Tibial artery (tissue), 4 donors: Measurements from ENCODE around the gene PROK2.
A peak's percentile ranks its signal among the peaks of the same experiment; 100 is the strongest.

Source experiments
- DNase-seq, 2 donors: peaks; one replicate each; pipeline ENCODE4 v3.0.0-alpha.2; 2019
- H3K27ac ChIP-seq, 2 donors: fragments of 200-600 bp; sonication (generic) in 1 of 2; 1 replicate in 1 of 2; 2 replicates in 1 of 2; pipeline ENCODE4 v1.5.1; 2018 to 2019; ENCODE audit warnings: mild to moderate bottlenecking in 1 of 2
- H3K27me3 ChIP-seq, 2 donors: fragments of 200-600 bp; sonication (generic) in 1 of 2; one replicate each; pipeline versions ENCODE4 v1.5.1 to v1.6.0; 2016 to 2019
- H3K36me3 ChIP-seq, 3 donors: fragments of 200-600 bp; sonication (generic) in 2 of 3; one replicate each; pipeline ENCODE4 v1.5.1; 2016 to 2019; ENCODE audit warnings: mild to moderate bottlenecking in 2 of 3
- H3K4me1 ChIP-seq, 4 donors: fragments of 200-600 bp; sonication (generic) in 2 of 4; 1 replicate in 3 of 4; 2 replicates in 1 of 4; pipeline ENCODE4 v1.5.1; 2016 to 2019
- H3K4me3 ChIP-seq, 2 donors: fragments of 200-600 bp; sonication (generic) in 1 of 2; 1 replicate in 1 of 2; 2 replicates in 1 of 2; pipeline ENCODE4 v1.5.1; 2018 to 2019; ENCODE audit warnings: mild to moderate bottlenecking in 2 of 2
- H3K9me3 ChIP-seq, 3 donors: fragments of 200-600 bp; sonication (generic) in 1 of 3; one replicate each; pipeline ENCODE4 v1.5.1; 2016 to 2019
- CTCF ChIP-seq, 2 experiments: fragments of 200-600 bp in 1 of 2; fragments of 450-650 bp in 1 of 2; IDR thresholded peaks; one replicate each; pipeline ENCODE4 v1.5.1; 2017 to 2019; ENCODE audit warnings: antibody characterized with exemption in 2 of 2, mild to moderate bottlenecking in 1 of 2, moderate library complexity in 1 of 2
- intact Hi-C: fragments of 100-400 bp; cut with DNase I; formaldehyde crosslinking; loops from one replicate; pipeline ENCODE4 v1.15.0; 2023; ENCODE audit warnings: low total_unique reads

PROK2 gene

GRCh38 chr3:71726146-71726545 lies 58.8 kb downstream of the PROK2 start:
- peak overlapping the region in 1 of 2 donors; percentile 76 for H3K27ac ChIP-seq

DNA sequence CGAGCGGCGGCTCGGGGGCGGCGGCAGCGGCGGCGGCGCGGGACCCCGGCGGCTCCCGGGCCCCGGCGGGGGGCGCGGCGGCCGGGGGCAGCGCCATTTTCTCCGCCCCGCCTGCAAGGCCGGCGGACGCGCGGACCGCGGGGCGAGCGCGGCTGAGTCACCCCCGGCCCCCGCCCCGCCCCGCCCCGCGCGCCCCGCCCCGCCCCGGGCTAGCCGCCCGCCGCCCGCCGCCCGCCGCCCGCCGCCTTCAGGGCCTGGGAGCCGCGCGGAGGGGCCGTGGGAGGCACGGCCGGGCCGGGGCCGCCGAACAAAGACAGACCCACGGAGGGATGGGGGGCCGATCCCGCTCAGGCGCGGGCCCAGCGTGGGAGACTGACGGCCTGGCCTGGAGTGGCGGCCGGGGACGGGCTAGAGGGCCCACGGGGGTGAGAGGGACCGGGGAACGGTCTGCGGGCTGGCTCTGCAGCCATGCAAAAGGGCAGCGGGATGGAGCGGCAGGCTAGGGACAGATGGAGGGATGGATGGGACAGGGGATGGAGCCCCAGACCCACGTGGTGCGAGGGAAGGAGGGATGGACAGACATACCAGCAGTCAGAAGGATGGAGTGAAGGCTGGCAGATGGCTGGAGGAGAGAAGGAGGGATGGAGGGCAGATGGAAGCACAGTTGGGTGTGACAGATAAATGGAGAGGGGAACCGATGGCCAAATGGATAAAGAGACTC lies 59.5 kb downstream of the PROK2 start, which contains the start of gene EIF4E3:
Gene EIF4E3 (minus strand): TSS at position 132 of the 721 bp plus-strand sequence. CDS start 35 bp downstream, at position 97.
- no peaks in the 10 kb centered on the region for H3K9me3 ChIP-seq
- no peaks in the 10 kb centered on the region for H3K27me3 ChIP-seq
- peak within 1 kb of the TSS; percentile 73 to 76 for H3K27ac ChIP-seq
- no peak for TF ChIP-seq CTCF (IDR thresholded peaks at IDR 0.05)
- peaks cover 0 to 17% (median 16%) of the 10 kb centered on the region in 4 donors for H3K4me1 ChIP-seq
- intact Hi-C loops = loop anchor here (10.0 kb wide), 3 partner anchors 229 to 1099 kb away; no protein-coding TSS in a partner anchor
- no peak for DNase-seq
- peak within 1 kb of the TSS; percentile 72 to 94 for H3K4me3 ChIP-seq
- no peaks in the 10 kb centered on the region for H3K36me3 ChIP-seq

More at GRCh38 chr3:71726146-71726545, 58.8 kb downstream of the PROK2 start:
- no peak for DNase-seq
- H3K4me3 ChIP-seq = no peak overlapping the region
- no peaks in the 10 kb centered on the region for H3K27me3 ChIP-seq
- peaks cover 0 to 17% (median 16%) of the 10 kb centered on the region in 4 donors for H3K4me1 ChIP-seq
- TF ChIP-seq CTCF (IDR thresholded peaks at IDR 0.05) = no peak
- H3K36me3 ChIP-seq = no peaks in the 10 kb centered on the region
- intact Hi-C loops = loop anchor here (10.0 kb wide), 3 partner anchors 229 to 1099 kb away; no protein-coding TSS in a partner anchor
- H3K9me3 ChIP-seq = no peaks in the 10 kb centered on the region

DNA sequence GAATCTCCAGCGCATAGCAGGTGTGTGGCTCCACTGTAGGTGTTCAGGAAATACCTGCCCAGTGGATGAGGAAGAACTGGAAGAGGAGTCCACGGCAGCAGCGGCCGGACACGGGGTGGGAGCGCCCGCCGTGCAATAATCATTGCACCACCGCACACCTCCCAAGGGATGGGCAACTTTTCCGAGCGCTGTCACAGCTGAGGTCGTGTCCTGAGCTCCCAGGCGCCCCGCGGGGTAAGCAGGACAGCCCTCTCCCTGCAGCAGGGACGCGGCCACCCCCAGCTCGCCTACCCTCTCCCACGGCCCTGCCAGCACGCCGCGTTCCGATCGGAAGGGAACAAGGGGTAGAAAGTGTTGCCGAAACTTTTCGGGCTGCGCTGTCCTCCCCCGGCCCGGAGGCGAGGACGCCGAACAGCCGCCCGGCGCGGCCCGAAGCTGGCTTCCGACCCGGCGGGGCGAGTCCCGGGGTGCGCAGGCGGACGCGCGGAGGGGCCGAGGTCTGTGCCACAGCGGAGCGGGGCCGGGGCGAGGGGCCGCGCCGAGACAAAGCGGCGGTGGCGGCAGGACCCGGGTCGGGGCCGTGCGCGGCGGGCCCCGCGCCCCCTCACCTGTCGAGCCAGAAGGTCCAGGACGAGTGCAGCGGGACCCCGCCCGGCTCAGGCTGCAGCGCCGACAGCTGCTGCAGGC lies 60.2 kb downstream of the PROK2 start:
- Histone ChIP-seq H3K9me3 (no peaks in the 10 kb centered on the region), H3K4me3 (peak overlapping the region; percentile 72 to 94), H3K4me1 (peaks cover 0 to 16% (median 15%) of the 10 kb centered on the region in 4 donors), H3K27me3 (no peaks in the 10 kb centered on the region), H3K36me3 (no peaks in the 10 kb centered on the region), H3K27ac (peak overlapping the region; percentile 64 to 73)
- TF ChIP-seq CTCF (IDR thresholded peaks at IDR 0.05) = no peak
- intact Hi-C loops = loop anchor here (10.0 kb wide), 3 partner anchors 230 to 1100 kb away; no protein-coding TSS in a partner anchor
- peak; percentile 34 to 71 for DNase-seq

DNA sequence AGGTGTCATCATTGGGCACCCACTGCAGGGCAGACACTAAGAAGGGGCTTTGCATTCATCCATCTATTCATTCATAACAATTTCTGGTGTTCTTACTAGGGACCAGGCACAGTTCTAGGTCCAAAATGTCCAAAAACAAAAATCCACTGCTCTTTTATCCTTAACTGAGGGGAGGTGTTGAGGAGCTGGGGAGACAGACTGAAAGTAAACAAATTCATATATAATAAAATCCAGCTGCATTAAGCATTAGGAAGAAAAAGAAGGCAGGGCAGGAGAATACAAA lies 60.8 kb downstream of the PROK2 start:
- intact Hi-C loops = loop anchor here (10.0 kb wide), 3 partner anchors 231 to 1101 kb away; no protein-coding TSS in a partner anchor

More for the DNA sequence above, 60.8 kb downstream of the PROK2 start:
- TF ChIP-seq CTCF (IDR thresholded peaks at IDR 0.05) = no peak
- Histone ChIP-seq H3K9me3 (no peaks in the 10 kb centered on the region), H3K27ac (peak overlapping the region; percentile 64 to 73), H3K27me3 (no peaks in the 10 kb centered on the region), H3K4me1 (peaks cover 0 to 16% (median 15%) of the 10 kb centered on the region in 4 donors), H3K4me3 (peak overlapping the region; percentile 72 to 94), H3K36me3 (no peaks in the 10 kb centered on the region)
- no peak for DNase-seq
